ENCODE measurements around the gene DAAM1. TPM values are rescaled to one million over a fixed set of nuclear protein-coding genes. Genes with fewer than 3 reads are reported as not detected.

DAAM1 gene
- total RNA-seq, 1 donor from 2014 or later = 146 TPM

DNA sequence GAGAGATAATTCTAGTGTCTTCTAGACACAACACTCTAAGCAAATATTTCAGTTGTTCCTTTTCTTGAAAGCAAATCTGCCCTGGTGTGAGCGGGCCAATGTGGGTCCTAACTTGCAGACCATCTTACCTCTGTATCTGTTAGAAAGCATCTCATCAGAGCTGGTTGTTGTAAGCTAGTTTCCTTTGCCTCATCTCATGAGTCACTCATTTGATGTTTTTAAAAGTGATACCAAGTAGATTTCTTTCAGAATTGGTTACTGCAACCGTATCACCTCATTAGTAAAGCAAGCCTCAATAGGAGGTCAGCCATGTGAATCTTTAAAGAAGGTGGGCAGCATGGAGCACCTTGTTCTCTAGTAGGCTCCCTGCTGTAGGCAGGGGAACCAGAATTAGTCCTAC, 78.6 kb downstream of the DAAM1 start:
- peaks cover 2% of the 10 kb centered on the region for H3K9me3 Mint-ChIP-seq (ENCODE audit: unreplicated experiment)
- no peak for DNase-seq
- H3K36me3 Mint-ChIP-seq (ENCODE audit: unreplicated experiment) = peaks cover 5% of the 10 kb centered on the region
- peaks cover 10% of the 10 kb centered on the region for H3K4me1 Mint-ChIP-seq (ENCODE audit: low read depth, unreplicated experiment)
- H3K4me3 Mint-ChIP-seq (ENCODE audit: unreplicated experiment) = no peak overlapping the region
- H3K27ac Mint-ChIP-seq (ENCODE audit: unreplicated experiment) = no peak overlapping the region
- TF ChIP-seq, protein P1, sequence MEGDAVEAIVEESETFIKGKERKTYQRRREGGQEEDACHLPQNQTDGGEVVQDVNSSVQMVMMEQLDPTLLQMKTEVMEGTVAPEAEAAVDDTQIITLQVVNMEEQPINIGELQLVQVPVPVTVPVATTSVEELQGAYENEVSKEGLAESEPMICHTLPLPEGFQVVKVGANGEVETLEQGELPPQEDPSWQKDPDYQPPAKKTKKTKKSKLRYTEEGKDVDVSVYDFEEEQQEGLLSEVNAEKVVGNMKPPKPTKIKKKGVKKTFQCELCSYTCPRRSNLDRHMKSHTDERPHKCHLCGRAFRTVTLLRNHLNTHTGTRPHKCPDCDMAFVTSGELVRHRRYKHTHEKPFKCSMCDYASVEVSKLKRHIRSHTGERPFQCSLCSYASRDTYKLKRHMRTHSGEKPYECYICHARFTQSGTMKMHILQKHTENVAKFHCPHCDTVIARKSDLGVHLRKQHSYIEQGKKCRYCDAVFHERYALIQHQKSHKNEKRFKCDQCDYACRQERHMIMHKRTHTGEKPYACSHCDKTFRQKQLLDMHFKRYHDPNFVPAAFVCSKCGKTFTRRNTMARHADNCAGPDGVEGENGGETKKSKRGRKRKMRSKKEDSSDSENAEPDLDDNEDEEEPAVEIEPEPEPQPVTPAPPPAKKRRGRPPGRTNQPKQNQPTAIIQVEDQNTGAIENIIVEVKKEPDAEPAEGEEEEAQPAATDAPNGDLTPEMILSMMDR (IDR thresholded peaks at IDR 0.05; ENCODE audit: partially characterized antibody, unreplicated experiment) = no peak
- no peaks in the 10 kb centered on the region for H3K27me3 Mint-ChIP-seq (ENCODE audit: unreplicated experiment)

GRCh38 chr14:59268011-59268410, 79.5 kb downstream of the DAAM1 start:
- TF ChIP-seq, protein P1 (IDR thresholded peaks at IDR 0.05; ENCODE audit: partially characterized antibody, unreplicated experiment) = no peak
- no peak for DNase-seq
- Mint-ChIP-seq H3K27ac (ENCODE audit: unreplicated experiment) (no peak overlapping the region), H3K4me3 (ENCODE audit: unreplicated experiment) (no peak overlapping the region), H3K36me3 (ENCODE audit: unreplicated experiment) (peaks cover 5% of the 10 kb centered on the region), H3K4me1 (ENCODE audit: low read depth, unreplicated experiment) (peaks cover 10% of the 10 kb centered on the region), H3K27me3 (ENCODE audit: unreplicated experiment) (no peaks in the 10 kb centered on the region), H3K9me3 (ENCODE audit: unreplicated experiment) (peaks cover 2% of the 10 kb centered on the region)

DNA sequence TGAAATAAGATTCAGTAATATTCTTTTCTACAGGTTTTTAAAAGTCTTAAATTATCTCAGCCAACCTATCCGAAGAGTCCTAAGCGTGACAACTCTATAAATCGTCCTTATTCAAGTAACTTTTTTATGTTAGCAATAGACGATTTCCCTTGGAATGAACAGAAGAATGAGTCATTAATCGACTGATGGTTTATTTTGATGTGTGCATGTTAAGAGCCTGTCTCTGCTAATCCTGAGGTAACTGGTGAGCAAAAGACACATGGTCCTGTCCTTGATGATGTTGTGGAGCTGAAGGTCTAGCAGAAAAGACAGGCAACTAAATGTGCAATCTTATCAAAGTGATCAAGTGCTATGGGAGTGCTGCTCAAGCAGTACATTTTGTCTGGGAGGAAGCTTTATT, 80.4 kb downstream of the DAAM1 start:
- Mint-ChIP-seq H3K4me3 (ENCODE audit: unreplicated experiment) (no peak overlapping the region), H3K9me3 (ENCODE audit: unreplicated experiment) (peaks cover 2% of the 10 kb centered on the region), H3K4me1 (ENCODE audit: low read depth, unreplicated experiment) (peaks cover 14% of the 10 kb centered on the region), H3K36me3 (ENCODE audit: unreplicated experiment) (peaks cover 5% of the 10 kb centered on the region), H3K27me3 (ENCODE audit: unreplicated experiment) (no peaks in the 10 kb centered on the region), H3K27ac (ENCODE audit: unreplicated experiment) (no peak overlapping the region)
- no peak for DNase-seq
- TF ChIP-seq, protein P1 (IDR thresholded peaks at IDR 0.05; ENCODE audit: partially characterized antibody, unreplicated experiment) = no peak

DNA sequence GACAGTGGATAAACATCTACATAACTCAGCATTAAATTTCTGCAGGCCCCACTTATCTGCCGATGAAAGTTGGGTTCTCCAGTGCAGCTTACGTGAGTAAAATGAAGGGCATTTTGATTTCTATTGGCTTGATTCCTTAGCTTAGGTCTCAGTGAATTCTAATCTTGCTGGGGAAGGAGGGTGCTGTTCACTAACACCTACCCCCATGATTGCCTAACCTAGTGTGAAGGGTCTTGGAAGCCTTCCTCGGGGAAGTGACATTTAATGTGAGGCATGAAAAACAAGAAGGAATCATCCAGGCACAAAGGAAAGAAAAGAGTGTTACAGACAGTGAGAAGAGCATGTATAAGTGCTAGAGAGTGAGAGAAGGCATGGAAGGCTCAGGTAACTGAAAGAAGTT, 81.0 kb downstream of the DAAM1 start:
- Mint-ChIP-seq H3K27ac (ENCODE audit: unreplicated experiment) (no peak overlapping the region), H3K4me1 (ENCODE audit: low read depth, unreplicated experiment) (peaks cover 16% of the 10 kb centered on the region), H3K27me3 (ENCODE audit: unreplicated experiment) (no peaks in the 10 kb centered on the region), H3K9me3 (ENCODE audit: unreplicated experiment) (peaks cover 2% of the 10 kb centered on the region), H3K36me3 (ENCODE audit: unreplicated experiment) (peaks cover 5% of the 10 kb centered on the region), H3K4me3 (ENCODE audit: unreplicated experiment) (no peak overlapping the region)
- DNase-seq = no peak
- TF ChIP-seq, protein P1 (IDR thresholded peaks at IDR 0.05; ENCODE audit: partially characterized antibody, unreplicated experiment) = no peak

GRCh38 chr14:59271256-59271655, 82.8 kb downstream of the DAAM1 start:
- no peak for DNase-seq
- Mint-ChIP-seq H3K4me3 (ENCODE audit: unreplicated experiment) (no peak overlapping the region), H3K4me1 (ENCODE audit: low read depth, unreplicated experiment) (peaks cover 26% of the 10 kb centered on the region), H3K27me3 (ENCODE audit: unreplicated experiment) (no peaks in the 10 kb centered on the region), H3K36me3 (ENCODE audit: unreplicated experiment) (no peaks in the 10 kb centered on the region), H3K27ac (ENCODE audit: unreplicated experiment) (no peak overlapping the region), H3K9me3 (ENCODE audit: unreplicated experiment) (peaks cover 2% of the 10 kb centered on the region)
- TF ChIP-seq, protein P1 (IDR thresholded peaks at IDR 0.05; ENCODE audit: partially characterized antibody, unreplicated experiment) = no peak

Data from glutamatergic neuron (in vitro differentiated cells).